ENCODE data around the gene NRXN3. TPM values are rescaled to one million over a fixed set of nuclear protein-coding genes. Genes with fewer than 3 reads are reported as not detected.

Gene NRXN3
- total RNA-seq, 1 experiment from 2014 or later = not detected

GRCh38 chr14:78175412-78175811, 5.2 kb downstream of the NRXN3 start:
- CTCF ChIA-PET = no interaction called here
- intact Hi-C loops (cut with micrococcal nuclease) = no loop called here
- H3K4me1 ChIP-seq (ENCODE audit: control insufficient read depth in 1 of 2, insufficient read depth in 2 of 2, low read length in 2 of 2) = no peaks in the 10 kb centered on the region
- no peak for ATAC-seq
- no peak overlapping the region for H3K9ac ChIP-seq (ENCODE audit: low read length)
- POLR2A ChIA-PET = no interaction called here
- RAD21 ChIA-PET (ENCODE audit: low non-redundant PET in 1 of 2, low total read pairs in 2 of 2, uncharacterized antibody in 2 of 2, unreplicated experiment in 2 of 2) = no interaction called here
- no peaks in the 10 kb centered on the region for H3K79me2 ChIP-seq (ENCODE audit: insufficient read depth, low read length)
- TF ChIP-seq ZFX (IDR thresholded peaks at IDR 0.05) = no peak
- TF ChIP-seq, protein P1, sequence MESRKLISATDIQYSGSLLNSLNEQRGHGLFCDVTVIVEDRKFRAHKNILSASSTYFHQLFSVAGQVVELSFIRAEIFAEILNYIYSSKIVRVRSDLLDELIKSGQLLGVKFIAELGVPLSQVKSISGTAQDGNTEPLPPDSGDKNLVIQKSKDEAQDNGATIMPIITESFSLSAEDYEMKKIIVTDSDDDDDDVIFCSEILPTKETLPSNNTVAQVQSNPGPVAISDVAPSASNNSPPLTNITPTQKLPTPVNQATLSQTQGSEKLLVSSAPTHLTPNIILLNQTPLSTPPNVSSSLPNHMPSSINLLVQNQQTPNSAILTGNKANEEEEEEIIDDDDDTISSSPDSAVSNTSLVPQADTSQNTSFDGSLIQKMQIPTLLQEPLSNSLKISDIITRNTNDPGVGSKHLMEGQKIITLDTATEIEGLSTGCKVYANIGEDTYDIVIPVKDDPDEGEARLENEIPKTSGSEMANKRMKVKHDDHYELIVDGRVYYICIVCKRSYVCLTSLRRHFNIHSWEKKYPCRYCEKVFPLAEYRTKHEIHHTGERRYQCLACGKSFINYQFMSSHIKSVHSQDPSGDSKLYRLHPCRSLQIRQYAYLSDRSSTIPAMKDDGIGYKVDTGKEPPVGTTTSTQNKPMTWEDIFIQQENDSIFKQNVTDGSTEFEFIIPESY (IDR thresholded peaks at IDR 0.05; ENCODE audit: extremely low read depth, insufficient replicate concordance, low read length) = no peak
- TF ChIP-seq ATF3 (IDR thresholded peaks at IDR 0.05) = no peak
- no peak for TF ChIP-seq POLR2A (IDR thresholded peaks at IDR 0.05; ENCODE audit: borderline replicate concordance, extremely low read depth, insufficient read depth, insufficient read length)
- H2AFZ ChIP-seq (ENCODE audit: low read depth, low read length, poor library complexity, severe bottlenecking) = no peak overlapping the region
- no peak for DNase-seq (ENCODE audit: low read depth, low spot score)
- H3K4me3 ChIP-seq (replicated peaks in 1 of 2; ENCODE audit: low read depth in 1 of 2, low read length in 2 of 2) = no peak overlapping the region
- H3K9me2 ChIP-seq (ENCODE audit: insufficient read depth) = no peaks in the 10 kb centered on the region
- H3K36me3 ChIP-seq (ENCODE audit: control insufficient read depth in 1 of 2, insufficient read depth in 2 of 2, low read length in 2 of 2) = no peaks in the 10 kb centered on the region
- no peaks in the 10 kb centered on the region for H4K20me1 ChIP-seq (ENCODE audit: insufficient read depth)
- no peak overlapping the region for H3K4me2 ChIP-seq (ENCODE audit: low read length)
- peaks cover 33% of the 10 kb centered on the region for H3K27me3 ChIP-seq (ENCODE audit: insufficient read depth, low read length)
- no peaks in the 10 kb centered on the region for H3K9me3 ChIP-seq (ENCODE audit: control insufficient read depth in 1 of 2, insufficient read depth in 1 of 2, low read depth in 1 of 2, low read length in 2 of 2)
- no peak overlapping the region for H3K27ac ChIP-seq (ENCODE audit: low read depth, low read length)
- BruUV-seq (replicated peaks) = no TSS peak

DNA sequence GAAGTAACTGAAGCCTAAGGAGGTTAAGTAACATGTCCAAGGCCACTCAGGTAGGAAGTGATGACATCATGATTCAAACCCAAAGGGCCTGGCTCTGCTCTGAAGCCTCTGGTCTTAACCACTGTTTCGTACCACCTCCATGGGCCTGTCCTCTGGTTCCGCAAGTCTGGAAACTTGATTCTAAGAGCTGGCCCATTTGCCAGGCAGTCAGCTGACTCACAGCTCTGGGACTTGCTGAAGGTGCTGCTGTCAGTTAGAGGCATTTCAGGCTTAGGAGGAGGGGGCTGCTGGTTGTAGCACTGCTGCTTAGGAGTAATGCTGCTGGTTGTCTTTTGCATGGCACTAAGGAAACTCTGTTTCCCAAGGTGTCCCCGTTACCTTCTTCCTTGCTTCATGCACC, 7.9 kb downstream of the NRXN3 start:
- ChIA-PET RAD21 (ENCODE audit: low non-redundant PET in 1 of 2, low total read pairs in 2 of 2, uncharacterized antibody in 2 of 2, unreplicated experiment in 2 of 2) (no interaction called here), CTCF (no interaction called here), POLR2A (no interaction called here)
- H2AFZ ChIP-seq (ENCODE audit: low read depth, low read length, poor library complexity, severe bottlenecking) = no peak overlapping the region
- H3K9me2 ChIP-seq (ENCODE audit: insufficient read depth) = no peaks in the 10 kb centered on the region
- DNase-seq (ENCODE audit: low read depth, low spot score) = no peak
- no peak overlapping the region for H3K27ac ChIP-seq (ENCODE audit: low read depth, low read length)
- no peaks in the 10 kb centered on the region for H3K79me2 ChIP-seq (ENCODE audit: insufficient read depth, low read length)
- H3K9ac ChIP-seq (ENCODE audit: low read length) = no peak overlapping the region
- H3K4me1 ChIP-seq (ENCODE audit: control insufficient read depth in 1 of 2, insufficient read depth in 2 of 2, low read length in 2 of 2) = no peaks in the 10 kb centered on the region
- H3K9me3 ChIP-seq (ENCODE audit: control insufficient read depth in 1 of 2, insufficient read depth in 1 of 2, low read depth in 1 of 2, low read length in 2 of 2) = no peaks in the 10 kb centered on the region
- no peak for ATAC-seq
- BruUV-seq (replicated peaks) = no TSS peak
- H4K20me1 ChIP-seq (ENCODE audit: insufficient read depth) = no peaks in the 10 kb centered on the region
- TF ChIP-seq, protein P1 (IDR thresholded peaks at IDR 0.05; ENCODE audit: extremely low read depth, insufficient replicate concordance, low read length) = no peak
- TF ChIP-seq JUND (IDR thresholded peaks at IDR 0.05) (no peak), SIN3A (IDR thresholded peaks at IDR 0.05; ENCODE audit: low read depth) (no peak), REST (IDR thresholded peaks at IDR 0.05; ENCODE audit: low read depth) (no peak), SRF (IDR thresholded peaks at IDR 0.05; ENCODE audit: low read depth) (no peak), SP1 (IDR thresholded peaks at IDR 0.05; ENCODE audit: low read depth) (no peak), EGR1 (IDR thresholded peaks at IDR 0.05; ENCODE audit: low read depth) (no peak), TCF7L2 (IDR thresholded peaks at IDR 0.05; ENCODE audit: borderline replicate concordance, extremely low read depth, insufficient read depth, insufficient read length) (no peak)
- intact Hi-C loops (cut with micrococcal nuclease) = no loop called here
- peaks cover 42% of the 10 kb centered on the region for H3K27me3 ChIP-seq (ENCODE audit: insufficient read depth, low read length)
- H3K4me2 ChIP-seq (ENCODE audit: low read length) = no peak overlapping the region
- H3K36me3 ChIP-seq (ENCODE audit: control insufficient read depth in 1 of 2, insufficient read depth in 2 of 2, low read length in 2 of 2) = no peaks in the 10 kb centered on the region
- H3K4me3 ChIP-seq (replicated peaks in 1 of 2; ENCODE audit: low read depth in 1 of 2, low read length in 2 of 2) = no peak overlapping the region

Measured in HCT116 (cell line).